Body of pancreas (tissue), 4 donors: ENCODE data around the gene ANKRD39. TPM values are rescaled to one million over a fixed set of nuclear protein-coding genes. Genes with fewer than 3 reads are reported as not detected.
A peak's percentile ranks its signal among the peaks of the same experiment; 100 is the strongest.
"Not testable (repeated sequence)": the region's sequence is repeated elsewhere in the genome, so short reads cannot be mapped to it uniquely, and the experiment has no call there.

Source experiments
- ATAC-seq: fragments of 150-250 bp; one replicate; pipeline ENCODE4 v1.9.1; 2016
- DNase-seq, 4 donors: peaks; one replicate each; pipeline ENCODE4 v3.0.0-alpha.2; 2019
- H3K27ac ChIP-seq, 4 donors: fragments of 200-600 bp; sonication (generic); 1 replicate in 3 of 4; 2 replicates in 1 of 4; pipeline versions ENCODE4 v1.5.1 to v1.6.1; 2016 to 2019; ENCODE audit warnings: mild to moderate bottlenecking in 1 of 4, mixed read lengths in 1 of 4, moderate library complexity in 1 of 4
- H3K27me3 ChIP-seq, 2 donors: fragments of 200-600 bp; sonication (generic); one replicate each; pipeline ENCODE4 v1.6.0; 2016; ENCODE audit warnings: mild to moderate bottlenecking in 1 of 2
- H3K36me3 ChIP-seq, 2 donors: fragments of 200-600 bp; sonication (generic); replicated peaks in 1 of 2; 2 replicates each; pipeline ENCODE4 v1.5.1; 2016; ENCODE audit warnings: low read depth in 2 of 2; ENCODE audit not compliant: insufficient read depth in 1 of 2
- H3K4me1 ChIP-seq: fragments of 200-600 bp; sonication (generic); one replicate; pipeline ENCODE4 v1.6.0; 2016
- H3K4me3 ChIP-seq, 2 donors: fragments of 200-600 bp; sonication (generic); 1 replicate in 1 of 2; 2 replicates in 1 of 2; pipeline ENCODE4 v1.5.1; 2016 to 2019
- H3K9me3 ChIP-seq, 3 donors: fragments of 200-600 bp; sonication (generic); 1 replicate in 2 of 3; 2 replicates in 1 of 3; pipeline ENCODE4 v1.5.1; 2016
- POLR2A ChIP-seq, 3 donors: fragments of 450-650 bp; IDR thresholded peaks; one replicate each; pipeline ENCODE4 v1.6.1; 2016; ENCODE audit warnings: antibody characterized with exemption in 3 of 3, mild to moderate bottlenecking in 2 of 3
- whole genome bisulfite sequencing, 2 donors: methylation state at CpG; one replicate each; pipeline ENCODE4 v1.1.5; 2017; 5-methylcytosine and 5-hydroxymethylcytosine counted together
- intact Hi-C: fragments of 100-400 bp; cut with DNase I; formaldehyde crosslinking; loops from one replicate; pipeline ENCODE4 v1.15.1; 2023
- total RNA-seq, 2 donors: library from RNA; depleted of rRNA; stranded (reverse); fragments of >200 nt; gene quantifications; one replicate each; pipeline ENCODE4 v1.1.0, GENCODE V29; 2016
- TF ChIP-seq, protein P1 (sequence below), 7 experiments: fragments of 450-650 bp in 4 of 7; fragments of 200-600 bp in 3 of 7; sonication (generic) in 3 of 7; IDR thresholded peaks; one replicate each; pipeline ENCODE4 v1.5.1; 2016 to 2019; ENCODE audit warnings: antibody characterized with exemption in 7 of 7

The ANKRD39 gene
- total RNA-seq, 2 donors from 2014 or later, result 2.3 to 14.3 TPM

DNA sequence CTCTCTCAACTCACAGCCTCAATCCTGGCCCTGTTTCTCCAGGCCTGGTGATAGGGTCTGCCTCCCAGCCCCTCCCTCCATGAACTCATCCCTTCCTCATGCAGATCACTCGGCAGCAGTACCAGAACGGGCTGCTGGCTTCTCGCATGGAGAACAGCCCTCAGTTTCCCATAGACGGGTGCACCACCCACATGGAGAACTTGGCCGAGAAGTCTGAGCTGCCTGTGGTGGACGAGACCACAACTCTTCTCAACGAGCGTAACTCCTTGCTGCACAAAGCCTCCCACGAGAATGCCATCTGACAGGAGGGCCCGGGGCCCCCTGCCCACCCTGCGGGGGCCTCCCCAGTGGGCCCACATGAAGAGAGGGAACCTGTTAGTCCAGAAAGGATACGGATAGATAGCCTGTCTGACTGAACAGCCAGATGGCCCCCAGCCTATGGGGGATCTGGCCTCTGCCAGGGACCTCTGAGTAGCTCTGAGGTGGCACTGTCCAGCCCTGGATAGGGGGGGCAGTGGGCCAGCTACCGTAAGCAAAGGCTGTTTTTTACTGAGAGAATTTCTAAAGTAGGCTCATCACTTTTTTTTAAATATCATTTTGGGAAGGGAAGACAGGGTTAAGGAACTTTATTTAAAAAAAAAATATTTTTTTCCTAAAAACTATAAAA lies 48.5 kb downstream of the ANKRD39 start:
- ATAC-seq (no peak), DNase-seq (no peak)
- H3K27me3 ChIP-seq, result no peaks in the 10 kb centered on the region
- no peaks in the 10 kb centered on the region for H3K36me3 ChIP-seq
- 88 to 89% methylated on average over 11 to 13 of the region's 13 CpGs for WGBS, 2 donors
- H3K9me3 ChIP-seq, result no peaks in the 10 kb centered on the region
- H3K4me3 ChIP-seq, result no peak overlapping the region
- H3K27ac ChIP-seq, result no peak overlapping the region
- intact Hi-C loops, result no loop called here
- H3K4me1 ChIP-seq, result no peaks in the 10 kb centered on the region
- TF ChIP-seq, protein P1, sequence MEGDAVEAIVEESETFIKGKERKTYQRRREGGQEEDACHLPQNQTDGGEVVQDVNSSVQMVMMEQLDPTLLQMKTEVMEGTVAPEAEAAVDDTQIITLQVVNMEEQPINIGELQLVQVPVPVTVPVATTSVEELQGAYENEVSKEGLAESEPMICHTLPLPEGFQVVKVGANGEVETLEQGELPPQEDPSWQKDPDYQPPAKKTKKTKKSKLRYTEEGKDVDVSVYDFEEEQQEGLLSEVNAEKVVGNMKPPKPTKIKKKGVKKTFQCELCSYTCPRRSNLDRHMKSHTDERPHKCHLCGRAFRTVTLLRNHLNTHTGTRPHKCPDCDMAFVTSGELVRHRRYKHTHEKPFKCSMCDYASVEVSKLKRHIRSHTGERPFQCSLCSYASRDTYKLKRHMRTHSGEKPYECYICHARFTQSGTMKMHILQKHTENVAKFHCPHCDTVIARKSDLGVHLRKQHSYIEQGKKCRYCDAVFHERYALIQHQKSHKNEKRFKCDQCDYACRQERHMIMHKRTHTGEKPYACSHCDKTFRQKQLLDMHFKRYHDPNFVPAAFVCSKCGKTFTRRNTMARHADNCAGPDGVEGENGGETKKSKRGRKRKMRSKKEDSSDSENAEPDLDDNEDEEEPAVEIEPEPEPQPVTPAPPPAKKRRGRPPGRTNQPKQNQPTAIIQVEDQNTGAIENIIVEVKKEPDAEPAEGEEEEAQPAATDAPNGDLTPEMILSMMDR (IDR thresholded peaks at IDR 0.05), result no peak
- no peak for TF ChIP-seq POLR2A (IDR thresholded peaks at IDR 0.05)

GRCh38 chr2:96808176-96808837 lies 49.5 kb downstream of the ANKRD39 start:
- H3K9me3 ChIP-seq, result no peaks in the 10 kb centered on the region
- 63 to 70% methylated on average over 3 to 10 of the region's 10 CpGs for WGBS, 2 donors
- peak in 2 of 4 donors; percentile 45 to 60 for DNase-seq
- peak overlapping the region in 2 of 4 donors; percentile 20 to 21 for H3K27ac ChIP-seq
- H3K27me3 ChIP-seq, result no peaks in the 10 kb centered on the region
- H3K4me1 ChIP-seq, result no peaks in the 10 kb centered on the region
- TF ChIP-seq POLR2A (IDR thresholded peaks at IDR 0.05), result no peak
- TF ChIP-seq, protein P1 (IDR thresholded peaks at IDR 0.05), result no peak
- H3K4me3 ChIP-seq, result no peak overlapping the region
- intact Hi-C loops, result no loop called here
- H3K36me3 ChIP-seq, result no peaks in the 10 kb centered on the region
- peak; percentile 45 for ATAC-seq

DNA sequence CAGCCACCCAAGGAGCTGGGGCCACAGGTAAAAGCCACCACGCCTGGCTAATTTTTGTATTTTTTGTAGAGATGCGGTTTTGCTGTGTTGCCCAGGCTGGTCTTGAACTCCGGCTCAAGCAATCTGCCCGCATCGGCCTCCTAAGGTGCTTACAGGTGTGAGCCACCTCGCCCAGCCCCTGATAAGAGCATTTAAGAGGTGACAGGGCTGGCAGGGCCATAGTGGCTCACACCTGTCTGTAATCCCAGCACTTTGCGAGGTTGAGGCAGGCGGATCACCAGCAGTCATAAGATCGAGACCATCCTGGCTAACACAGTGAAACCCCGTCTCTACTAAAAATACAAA lies 50.7 kb downstream of the ANKRD39 start:
- Histone ChIP-seq H3K4me3 (no peak overlapping the region), H3K27me3 (no peaks in the 10 kb centered on the region), H3K4me1 (no peaks in the 10 kb centered on the region), H3K27ac (peak overlapping the region in 2 of 4 donors; percentile 37 to 49), H3K36me3 (no peaks in the 10 kb centered on the region), H3K9me3 (no peaks in the 10 kb centered on the region)
- intact Hi-C loops, result no loop called here
- TF ChIP-seq, protein P1 (IDR thresholded peaks at IDR 0.05), result no peak
- no peak for TF ChIP-seq POLR2A (IDR thresholded peaks at IDR 0.05)
- DNase-seq, result no peak
- no peak for ATAC-seq
- WGBS, 2 donors, result 66 to 67% methylated on average over 10 of the region's 10 CpGs

GRCh38 chr2:96806468-96807126 lies 51.2 kb downstream of the ANKRD39 start:
- H3K27me3 ChIP-seq, result no peaks in the 10 kb centered on the region
- no peaks in the 10 kb centered on the region for H3K9me3 ChIP-seq
- no peaks in the 10 kb centered on the region for H3K36me3 ChIP-seq
- intact Hi-C loops, result no loop called here
- DNase-seq (peak in 2 of 4 donors; percentile 30 to 55), ATAC-seq (peak; percentile 55)
- H3K4me1 ChIP-seq, result no peaks in the 10 kb centered on the region
- no peak overlapping the region for H3K4me3 ChIP-seq
- 77 to 80% methylated on average over 23 of the region's 23 CpGs for WGBS, 2 donors
- TF ChIP-seq, protein P1 (IDR thresholded peaks at IDR 0.05), result no peak
- no peak for TF ChIP-seq POLR2A (IDR thresholded peaks at IDR 0.05)
- peak overlapping the region in 2 of 4 donors; percentile 37 to 49 for H3K27ac ChIP-seq

DNA sequence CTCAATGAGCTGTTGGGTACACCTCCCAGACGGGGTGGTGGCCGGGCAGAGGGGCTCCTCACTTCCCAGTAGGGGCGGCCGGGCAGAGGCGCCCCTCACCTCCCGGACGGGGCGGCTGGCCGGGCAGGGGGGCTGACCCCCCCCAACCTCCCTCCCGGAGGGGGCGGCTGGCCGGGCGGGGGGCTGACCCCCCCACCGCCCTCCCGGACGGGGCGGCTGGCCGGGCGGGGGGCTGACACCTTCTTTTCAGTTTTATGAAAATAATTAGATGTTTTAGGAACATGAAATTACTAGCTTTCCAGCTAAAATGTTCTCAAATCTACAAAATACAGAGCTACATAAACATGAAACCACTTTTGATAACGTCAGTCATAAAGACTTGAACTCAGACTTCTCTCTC lies 51.9 kb downstream of the ANKRD39 start:
- intact Hi-C loops, H3K4me3 ChIP-seq, DNase-seq, H3K27me3 ChIP-seq, H3K9me3 ChIP-seq, H3K36me3 ChIP-seq, ATAC-seq, H3K4me1 ChIP-seq: not testable (repeated sequence)
- 72 to 79% methylated on average over 1 to 9 of the region's 20 CpGs for WGBS, 2 donors
- peak overlapping the region in 2 of 4 donors; percentile 37 to 49 for H3K27ac ChIP-seq
